Measurements from ENCODE around the gene GDPD5.

GDPD5 gene

GRCh38 chr11:75567971-75568370 is 42.2 kb upstream of the GDPD5 start:
- H3K27ac ChIP-seq, result no peak overlapping the region
- TF ChIP-seq, protein P1, sequence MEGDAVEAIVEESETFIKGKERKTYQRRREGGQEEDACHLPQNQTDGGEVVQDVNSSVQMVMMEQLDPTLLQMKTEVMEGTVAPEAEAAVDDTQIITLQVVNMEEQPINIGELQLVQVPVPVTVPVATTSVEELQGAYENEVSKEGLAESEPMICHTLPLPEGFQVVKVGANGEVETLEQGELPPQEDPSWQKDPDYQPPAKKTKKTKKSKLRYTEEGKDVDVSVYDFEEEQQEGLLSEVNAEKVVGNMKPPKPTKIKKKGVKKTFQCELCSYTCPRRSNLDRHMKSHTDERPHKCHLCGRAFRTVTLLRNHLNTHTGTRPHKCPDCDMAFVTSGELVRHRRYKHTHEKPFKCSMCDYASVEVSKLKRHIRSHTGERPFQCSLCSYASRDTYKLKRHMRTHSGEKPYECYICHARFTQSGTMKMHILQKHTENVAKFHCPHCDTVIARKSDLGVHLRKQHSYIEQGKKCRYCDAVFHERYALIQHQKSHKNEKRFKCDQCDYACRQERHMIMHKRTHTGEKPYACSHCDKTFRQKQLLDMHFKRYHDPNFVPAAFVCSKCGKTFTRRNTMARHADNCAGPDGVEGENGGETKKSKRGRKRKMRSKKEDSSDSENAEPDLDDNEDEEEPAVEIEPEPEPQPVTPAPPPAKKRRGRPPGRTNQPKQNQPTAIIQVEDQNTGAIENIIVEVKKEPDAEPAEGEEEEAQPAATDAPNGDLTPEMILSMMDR (conservative IDR thresholded peaks at IDR 0.05), result no peak

DNA sequence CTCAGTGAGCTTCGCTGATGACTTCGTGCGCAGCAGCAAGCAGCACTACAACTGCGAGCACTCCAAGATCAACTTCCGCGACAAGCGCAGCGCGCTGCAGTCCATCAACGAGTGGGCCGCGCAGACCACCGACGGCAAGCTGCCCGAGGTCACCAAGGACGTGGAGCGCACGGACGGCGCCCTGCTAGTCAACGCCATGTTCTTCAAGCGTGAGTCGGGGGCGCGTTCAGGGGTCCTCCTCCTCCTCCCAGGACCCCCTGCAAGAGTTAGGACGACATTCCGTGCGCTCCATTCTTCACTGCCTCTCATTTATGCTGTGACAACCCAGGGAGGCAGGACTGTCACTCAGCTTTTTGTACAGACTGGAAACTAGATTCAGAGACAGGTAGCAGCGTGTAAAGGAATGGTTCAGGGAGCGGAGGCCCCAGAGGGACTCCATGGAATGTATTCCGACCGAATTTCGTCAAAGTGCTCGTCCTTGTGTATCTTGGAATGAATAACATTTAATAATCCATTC is 41.1 kb upstream of the GDPD5 start:
- no peak overlapping the region for H3K27ac ChIP-seq
- TF ChIP-seq, protein P1 (conservative IDR thresholded peaks at IDR 0.05), result no peak

DNA sequence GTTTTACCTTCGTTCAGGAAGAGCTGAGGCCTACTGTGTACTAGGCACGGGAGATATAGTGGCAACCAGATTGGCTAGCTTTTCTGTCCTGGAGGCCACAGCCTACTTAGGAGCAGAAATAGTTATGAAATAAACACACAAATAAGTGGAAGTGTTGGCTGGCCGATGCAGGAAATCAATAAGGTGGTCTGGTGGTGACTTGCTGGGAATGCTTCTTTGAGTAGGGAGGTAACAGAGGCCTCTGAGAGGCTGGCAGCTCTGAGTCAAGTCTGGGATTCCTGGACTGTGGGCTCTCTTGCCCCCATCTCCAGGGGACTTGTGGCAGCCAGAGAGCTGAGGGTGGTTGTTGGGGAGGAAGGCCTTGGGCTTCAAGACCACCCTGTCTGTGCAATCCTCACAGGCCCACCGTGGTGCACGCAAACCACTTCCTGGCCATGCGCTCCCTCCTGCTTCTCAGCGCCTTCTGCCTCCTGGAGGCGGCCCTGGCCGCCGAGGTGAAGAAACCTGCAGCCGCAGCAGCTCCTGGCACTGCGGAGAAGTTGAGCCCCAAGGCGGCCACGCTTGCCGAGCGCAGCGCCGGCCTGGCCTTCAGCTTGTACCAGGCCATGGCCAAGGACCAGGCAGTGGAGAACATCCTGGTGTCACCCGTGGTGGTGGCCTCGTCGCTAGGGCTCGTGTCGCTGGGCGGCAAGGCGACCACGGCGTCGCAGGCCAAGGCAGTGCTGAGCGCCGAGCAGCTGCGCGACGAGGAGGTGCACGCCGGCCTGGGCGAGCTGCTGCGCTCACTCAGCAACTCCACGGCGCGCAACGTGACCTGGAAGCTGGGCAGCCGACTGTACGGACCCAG is 40.4 kb upstream of the GDPD5 start:
- TF ChIP-seq, protein P1 (conservative IDR thresholded peaks at IDR 0.05), result no peak
- no peak overlapping the region for H3K27ac ChIP-seq

DNA sequence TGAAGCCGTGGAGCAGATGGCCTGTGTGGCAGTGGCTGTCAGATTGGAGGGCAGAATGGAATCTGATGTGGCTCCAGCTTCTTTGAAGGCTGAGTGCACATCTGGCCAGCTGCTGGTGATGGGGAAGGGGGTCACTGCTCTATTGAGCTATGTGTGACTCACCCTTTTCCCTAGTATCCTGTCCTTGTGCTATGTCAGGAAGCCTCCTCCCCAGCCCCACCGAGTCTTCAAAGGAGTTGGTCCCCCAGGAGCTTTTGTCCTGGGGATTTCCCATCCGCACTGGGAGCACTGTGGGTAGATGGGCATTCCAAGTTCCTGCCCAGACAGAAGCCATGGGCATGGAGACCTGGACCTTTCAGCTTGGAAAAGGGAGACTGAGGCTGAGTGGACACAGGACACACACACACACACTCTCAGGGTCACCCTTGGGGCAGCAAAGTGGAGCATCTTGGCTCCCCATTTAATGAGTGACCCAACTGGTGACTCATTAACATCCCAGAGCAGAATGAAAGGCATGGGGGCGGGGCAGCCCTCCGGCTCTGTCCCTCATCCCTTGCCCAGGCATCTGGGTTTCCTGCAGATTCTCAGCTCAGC is 39.6 kb upstream of the GDPD5 start:
- TF ChIP-seq, protein P1 (conservative IDR thresholded peaks at IDR 0.05), result no peak
- no peak overlapping the region for H3K27ac ChIP-seq

GRCh38 chr11:75563978-75564552 is 38.3 kb upstream of the GDPD5 start:
- peak overlapping the region; percentile 91; the same call in 1 of the 2 replicates for H3K27ac ChIP-seq
- TF ChIP-seq, protein P1 (conservative IDR thresholded peaks at IDR 0.05), result no peak

- peak overlapping the region; percentile 91; the same call in 1 of the 2 replicates for H3K27ac ChIP-seq
Measured at GRCh38 chr11:75563501-75563977, 37.8 kb upstream of the GDPD5 start.

More at GRCh38 chr11:75563501-75563977, 37.8 kb upstream of the GDPD5 start:
- TF ChIP-seq, protein P1 (conservative IDR thresholded peaks at IDR 0.05), result no peak

Measured in VCaP (cell line).